BLaER1 treated with 17β-estradiol and CSF1 and Interleukin-3, amounts not matched to agents 10 nM and 100 nM (cell line): Measurements from ENCODE around the gene GP1BB.

Source experiments
- H3K27ac ChIP-seq, 11 experiments: shearing (Covaris generic); formaldehyde crosslinking; 2 replicates each; pipeline ENCODE4 v1.8.1; 2022
- H3K27me3 ChIP-seq, 11 experiments: shearing (Covaris generic); formaldehyde crosslinking; 2 replicates each; pipeline ENCODE4 v1.8.1; 2022
- H3K36me3 ChIP-seq, 11 experiments: shearing (Covaris generic); formaldehyde crosslinking; 2 replicates each; pipeline ENCODE4 v1.8.1; 2022
- H3K4me1 ChIP-seq, 10 experiments: shearing (Covaris generic); formaldehyde crosslinking; 2 replicates each; pipeline ENCODE4 v1.8.1; 2022
- H3K4me2 ChIP-seq, 11 experiments: shearing (Covaris generic); formaldehyde crosslinking; 2 replicates each; pipeline ENCODE4 v1.8.1; 2022
- H3K4me3 ChIP-seq, 10 experiments: shearing (Covaris generic); formaldehyde crosslinking; 2 replicates each; pipeline ENCODE4 v1.8.1; 2022
- H3K9ac ChIP-seq, 11 experiments: shearing (Covaris generic); formaldehyde crosslinking; 2 replicates each; pipeline ENCODE4 v1.8.1; 2022
- H3K9me3 ChIP-seq, 11 experiments: shearing (Covaris generic); formaldehyde crosslinking; replicated peaks in 1 of 11; 2 replicates each; pipeline ENCODE4 v1.8.1; 2022
- H4K20me1 ChIP-seq, 11 experiments: shearing (Covaris generic); formaldehyde crosslinking; 2 replicates each; pipeline ENCODE4 v1.8.1; 2022
- Cebpa-rat ChIP-seq, 11 experiments: shearing (Covaris generic); IDR thresholded peaks; 2 replicates each; pipeline ENCODE4 v1.8.1; 2022

The GP1BB gene

DNA sequence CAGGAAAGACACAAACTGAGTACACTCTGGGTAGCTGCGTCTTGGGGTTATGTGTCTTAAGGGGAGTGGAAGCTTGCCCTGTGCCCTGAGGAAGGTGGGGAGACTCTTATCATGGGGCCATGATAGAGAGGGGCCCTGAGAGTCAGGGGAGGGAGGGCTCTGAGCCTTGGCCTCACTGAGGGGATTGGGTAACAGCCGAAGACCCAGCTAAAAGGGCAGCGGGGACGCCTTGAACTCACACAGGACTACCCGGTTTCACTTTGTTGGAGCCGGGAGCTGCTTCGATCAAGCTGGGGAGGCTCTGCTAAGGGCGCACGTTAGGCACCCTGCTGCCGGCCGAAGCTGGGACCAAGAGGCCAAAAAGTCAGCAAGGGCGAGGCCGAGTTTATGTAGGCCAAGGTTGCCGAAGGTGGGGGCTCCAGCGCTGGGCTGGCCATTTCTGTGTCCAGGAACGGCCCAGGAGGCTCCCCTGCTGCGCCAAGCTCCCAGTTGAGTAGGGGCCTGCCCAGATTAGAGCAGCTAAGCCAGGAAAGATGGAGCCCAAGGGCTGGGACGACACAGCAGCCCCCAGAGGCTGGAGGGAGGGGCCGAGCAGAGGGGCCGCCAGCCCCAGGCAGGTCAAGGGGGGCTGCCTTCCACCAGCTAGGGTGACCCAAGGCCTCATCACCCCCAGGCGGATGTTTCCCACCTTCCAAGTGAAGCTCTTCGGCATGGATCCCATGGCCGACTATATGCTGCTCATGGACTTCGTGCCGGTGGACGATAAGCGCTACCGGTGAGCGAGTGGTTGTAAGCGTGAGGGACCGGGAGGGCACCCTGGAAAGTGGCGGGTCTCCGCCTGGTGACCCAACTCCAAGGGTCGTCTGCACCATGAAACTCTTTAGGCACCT is 39.5 kb downstream of the GP1BB start:
- H3K27me3 ChIP-seq, result peaks cover 99 to 100% (median 100%) of the 10 kb centered on the region in 11 experiments
- no peak overlapping the region for H3K9ac ChIP-seq
- peaks cover 0 to 96% (median 80%) of the 10 kb centered on the region in 11 experiments; a peak in 18 of 22 replicates for H4K20me1 ChIP-seq
- H3K4me1 ChIP-seq, result peaks cover 21 to 42% (median 32%) of the 10 kb centered on the region in 10 experiments
- no peaks in the 10 kb centered on the region for H3K36me3 ChIP-seq
- no peak overlapping the region for H3K4me2 ChIP-seq
- no peak for TF ChIP-seq Cebpa-rat (IDR thresholded peaks at IDR 0.05)
- H3K27ac ChIP-seq, result no peak overlapping the region
- no peaks in the 10 kb centered on the region for H3K9me3 ChIP-seq
- no peak overlapping the region for H3K4me3 ChIP-seq

GRCh38 chr22:19763458-19764298 is 40.3 kb downstream of the GP1BB start:
- Histone ChIP-seq H3K9ac (no peak overlapping the region), H3K4me1 (peaks cover 30 to 49% (median 38%) of the 10 kb centered on the region in 10 experiments), H3K9me3 (no peaks in the 10 kb centered on the region), H4K20me1 (peaks cover 0 to 95% (median 79%) of the 10 kb centered on the region in 11 experiments; a peak in 17 of 22 replicates), H3K4me2 (no peak overlapping the region), H3K4me3 (no peak overlapping the region), H3K36me3 (no peaks in the 10 kb centered on the region), H3K27ac (no peak overlapping the region), H3K27me3 (peaks cover 99 to 100% (median 100%) of the 10 kb centered on the region in 11 experiments)
- no peak for TF ChIP-seq Cebpa-rat (IDR thresholded peaks at IDR 0.05)

GRCh38 chr22:19764299-19764593 is 40.9 kb downstream of the GP1BB start:
- Histone ChIP-seq H4K20me1 (peaks cover 0 to 92% (median 76%) of the 10 kb centered on the region in 11 experiments; a peak in 17 of 22 replicates), H3K27ac (no peak overlapping the region), H3K4me3 (no peak overlapping the region), H3K36me3 (no peaks in the 10 kb centered on the region), H3K27me3 (peaks cover 99 to 100% (median 100%) of the 10 kb centered on the region in 11 experiments), H3K4me1 (peaks cover 31 to 48% (median 42%) of the 10 kb centered on the region in 10 experiments), H3K9me3 (no peaks in the 10 kb centered on the region), H3K4me2 (no peak overlapping the region), H3K9ac (no peak overlapping the region)
- TF ChIP-seq Cebpa-rat (IDR thresholded peaks at IDR 0.05), result no peak

DNA sequence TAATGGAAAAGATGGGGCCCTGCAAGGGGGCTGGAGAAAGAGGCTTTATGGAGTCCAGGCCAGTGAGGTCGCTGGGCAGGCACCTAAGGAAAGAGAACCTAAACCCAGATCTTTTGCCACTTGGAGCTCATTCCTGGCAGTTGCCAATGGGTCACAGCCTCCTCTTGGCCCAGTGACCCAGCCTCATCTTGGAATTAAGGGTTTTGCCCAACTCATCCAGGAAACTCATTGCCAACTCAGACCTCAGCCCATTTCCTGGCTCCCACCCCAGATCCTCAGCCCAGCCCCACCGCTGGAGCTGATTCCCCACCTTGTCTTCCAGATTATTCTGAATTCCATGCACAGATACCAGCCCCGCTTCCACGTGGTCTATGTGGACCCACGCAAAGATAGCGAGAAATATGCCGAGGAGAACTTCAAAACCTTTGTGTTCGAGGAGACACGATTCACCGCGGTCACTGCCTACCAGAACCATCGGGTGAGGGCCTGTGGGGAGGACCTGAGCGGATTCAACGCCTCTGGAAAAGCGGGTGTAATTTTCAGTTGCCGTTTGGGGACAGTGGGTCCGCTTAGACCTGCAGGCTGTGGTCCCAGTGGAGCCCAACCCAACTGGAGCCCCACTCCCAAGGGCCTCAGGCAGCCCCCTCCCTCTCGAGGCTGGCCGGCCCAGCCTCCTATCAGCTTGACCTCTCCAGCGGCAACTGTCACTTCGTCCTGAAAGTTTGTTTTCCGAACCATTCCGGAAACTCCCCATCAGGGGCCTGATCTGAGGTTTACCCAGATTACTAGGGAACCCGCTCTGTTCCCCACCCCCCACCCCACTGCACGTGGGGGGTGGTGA is 41.5 kb downstream of the GP1BB start:
- Histone ChIP-seq H3K4me1 (peaks cover 31 to 50% (median 42%) of the 10 kb centered on the region in 10 experiments), H3K36me3 (no peaks in the 10 kb centered on the region), H4K20me1 (peaks cover 0 to 92% (median 71%) of the 10 kb centered on the region in 11 experiments; a peak in 17 of 22 replicates), H3K9ac (no peak overlapping the region), H3K4me3 (peak overlapping the region in 6 of 10 experiments; percentile 53 to 69 (median 58); a peak in 6 of 20 replicates), H3K4me2 (peak overlapping the region in 10 of 11 experiments; percentile 74 to 92 (median 86); a peak in 19 of 22 replicates), H3K27ac (no peak overlapping the region), H3K27me3 (peaks cover 99 to 100% (median 100%) of the 10 kb centered on the region in 11 experiments), H3K9me3 (no peaks in the 10 kb centered on the region)
- no peak for TF ChIP-seq Cebpa-rat (IDR thresholded peaks at IDR 0.05)

GRCh38 chr22:19765477-19766239 is 42.3 kb downstream of the GP1BB start:
- peak overlapping the region; percentile 74 to 92 (median 86) for H3K4me2 ChIP-seq
- H3K27me3 ChIP-seq, result peaks cover 100% of the 10 kb centered on the region in 11 experiments

GRCh38 chr22:19766240-19766510 is 42.8 kb downstream of the GP1BB start:
- Histone ChIP-seq H3K9ac (peak overlapping the region in 10 of 11 experiments; percentile 8 to 67 (median 41); a peak in 12 of 22 replicates), H3K4me1 (peaks cover 28 to 58% (median 42%) of the 10 kb centered on the region in 10 experiments), H3K27ac (no peak overlapping the region), H3K36me3 (no peaks in the 10 kb centered on the region), H3K9me3 (no peaks in the 10 kb centered on the region), H4K20me1 (peaks cover 0 to 99% (median 65%) of the 10 kb centered on the region in 11 experiments; a peak in 17 of 22 replicates), H3K4me3 (peak overlapping the region; percentile 51 to 69 (median 54)), H3K4me2 (peak overlapping the region; percentile 74 to 92 (median 86)), H3K27me3 (peaks cover 100% of the 10 kb centered on the region in 11 experiments)
- no peak for TF ChIP-seq Cebpa-rat (IDR thresholded peaks at IDR 0.05)

More at GRCh38 chr22:19765477-19766239, 42.3 kb downstream of the GP1BB start:
- Histone ChIP-seq H3K9me3 (no peaks in the 10 kb centered on the region), H3K4me1 (peaks cover 31 to 57% (median 42%) of the 10 kb centered on the region in 10 experiments), H3K36me3 (no peaks in the 10 kb centered on the region), H3K4me3 (peak overlapping the region; percentile 51 to 69 (median 54)), H3K27ac (no peak overlapping the region), H3K9ac (peak overlapping the region in 9 of 11 experiments; percentile 8 to 67 (median 47); a peak in 10 of 22 replicates), H4K20me1 (peaks cover 0 to 97% (median 67%) of the 10 kb centered on the region in 11 experiments; a peak in 17 of 22 replicates)
- peak in 3 of 11 experiments; percentile 29 to 70 (median 60); a peak in 4 of 22 replicates for TF ChIP-seq Cebpa-rat (IDR thresholded peaks at IDR 0.05)

DNA sequence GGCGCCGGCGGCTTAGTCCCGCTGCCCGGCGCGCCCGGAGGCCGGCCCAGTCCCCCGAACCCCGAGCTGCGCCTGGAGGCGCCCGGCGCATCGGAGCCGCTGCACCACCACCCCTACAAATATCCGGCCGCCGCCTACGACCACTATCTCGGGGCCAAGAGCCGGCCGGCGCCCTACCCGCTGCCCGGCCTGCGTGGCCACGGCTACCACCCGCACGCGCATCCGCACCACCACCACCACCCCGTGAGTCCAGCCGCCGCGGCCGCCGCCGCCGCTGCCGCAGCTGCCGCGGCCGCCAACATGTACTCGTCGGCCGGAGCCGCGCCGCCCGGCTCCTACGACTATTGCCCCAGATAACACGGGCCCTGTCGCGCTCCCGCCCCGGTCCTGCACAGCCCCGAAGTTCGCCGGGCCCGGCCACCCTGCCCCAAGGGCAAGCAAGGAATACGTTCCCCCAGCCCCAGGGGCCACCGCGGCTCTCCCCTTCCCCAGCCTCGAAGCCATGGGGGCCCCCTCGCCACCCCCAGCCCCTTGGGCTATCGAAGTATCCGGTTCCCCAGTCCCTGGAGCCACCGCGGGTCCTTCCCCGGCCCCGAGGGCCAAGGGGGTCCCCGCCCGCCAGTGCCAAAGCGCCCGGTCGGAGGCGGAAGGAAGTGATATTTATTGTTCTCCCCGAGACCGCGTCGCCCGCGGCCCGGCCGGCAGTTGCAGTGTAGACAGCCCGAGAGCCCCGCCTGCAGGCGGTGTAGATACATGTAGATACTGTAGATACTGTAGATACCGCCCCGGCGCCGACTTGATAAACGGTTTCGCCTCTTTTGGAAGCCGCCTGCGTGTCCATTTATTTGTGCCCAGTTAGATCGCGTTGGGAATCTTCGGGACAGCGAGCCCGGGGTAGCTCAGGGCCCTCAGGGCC is 43.4 kb downstream of the GP1BB start:
- Histone ChIP-seq H3K27me3 (peaks cover 100% of the 10 kb centered on the region in 11 experiments), H3K4me3 (peak overlapping the region; percentile 51 to 69 (median 54)), H3K4me2 (peak overlapping the region; percentile 74 to 92 (median 86)), H4K20me1 (peaks cover 0 to 95% (median 59%) of the 10 kb centered on the region in 11 experiments; a peak in 17 of 22 replicates), H3K9ac (peak overlapping the region; percentile 3 to 67 (median 40); a peak in 12 of 22 replicates), H3K36me3 (no peaks in the 10 kb centered on the region), H3K27ac (no peak overlapping the region; a peak in 1 of 22 replicates), H3K4me1 (peaks cover 26 to 64% (median 42%) of the 10 kb centered on the region in 10 experiments), H3K9me3 (no peaks in the 10 kb centered on the region)
- TF ChIP-seq Cebpa-rat (IDR thresholded peaks at IDR 0.05), result no peak
